Gastrocnemius medialis (tissue), 4 donors: ENCODE measurements around the gene TGFBRAP1.

Experiments used
- CTCF ChIP-seq, 5 experiments: fragments of 450-650 bp in 3 of 5; fragments of 200-600 bp in 2 of 5; sonication (generic) in 2 of 5; IDR thresholded peaks in 4 of 5; conservative IDR thresholded peaks in 1 of 5; 1 replicate in 4 of 5; 2 replicates in 1 of 5; pipeline ENCODE4 v1.5.1; 2016 to 2019; ENCODE audit warnings: antibody characterized with exemption in 5 of 5, mild to moderate bottlenecking in 3 of 5, moderate library complexity in 3 of 5
- POLR2A ChIP-seq, 2 donors: fragments of 450-650 bp; IDR thresholded peaks; one replicate each; pipeline ENCODE4 v1.6.1; 2017; ENCODE audit warnings: antibody characterized with exemption in 2 of 2, mild to moderate bottlenecking in 2 of 2, moderate library complexity in 2 of 2

- TF ChIP-seq CTCF (IDR thresholded peaks at IDR 0.05 in 4 of 5, conservative IDR thresholded peaks at IDR 0.05 in 1 of 5), result no peak
- TF ChIP-seq POLR2A (IDR thresholded peaks at IDR 0.05), result no peak
Observed at GRCh38 chr2:105280281-105280680, 49.3 kb downstream of the TGFBRAP1 start.
